HCT116 (cell line): ENCODE data around the gene CCM2. TPM values are rescaled to one million over a fixed set of nuclear protein-coding genes. Genes with fewer than 3 reads are reported as not detected.

ENCODE experiments used
- ATAC-seq: fragments of 200-7000 bp; cut with Tn5 transposase; 2 replicates; pipeline ENCODE4 v1.9.1; 2020; ENCODE audit warnings: mild to moderate bottlenecking, moderate library complexity
- BruUV-seq: library from RNA; stranded (reverse); fragments of 400-500 nt; replicated peaks from 2 replicates; lab custom pipeline; 2021; lab: Mats Ljungman, UMichigan
- CTCF ChIA-PET: fragments of 300-600 bp; sonication (Branson Sonifier 250); formaldehyde crosslinking; loops from one replicate; lab custom pipeline; 2021; ENCODE audit warnings: antibody characterized with exemption; lab: Charles Lee
- POLR2A ChIA-PET: fragments of 300-600, 350-600 bp; sonication (Branson Sonifier 250); formaldehyde crosslinking; loops from one replicate; lab custom pipeline; 2021; ENCODE audit warnings: antibody characterized with exemption; lab: Charles Lee
- RAD21 ChIA-PET, 2 experiments: fragments of 300-600 bp; sonication (Branson Sonifier 250); formaldehyde crosslinking; loops; one replicate each; lab custom pipeline; 2023; ENCODE audit warnings: low total read pairs in 2 of 2; ENCODE audit not compliant: uncharacterized antibody in 2 of 2, unreplicated experiment in 2 of 2, low non-redundant PET in 1 of 2; lab: Charles Lee
- DNase-seq: peaks from one replicate; pipeline ENCODE4 v3.0.0-alpha.2; 2010; ENCODE audit warnings: low read depth, low spot score
- H2AFZ ChIP-seq: fragments of 200-600 bp; shearing (Covaris generic), sonication (generic); 2 replicates; pipeline ENCODE4 v1.6.1; 2017; ENCODE audit warnings: low read depth, mixed run types, mixed read lengths, antibody characterized with exemption, low read length; ENCODE audit not compliant: poor library complexity, severe bottlenecking
- H3K27ac ChIP-seq: 2 replicates; pipeline ENCODE4 v1.5.1; 2012; ENCODE audit warnings: low read depth, low read length
- H3K27me3 ChIP-seq: fragments of 200-600 bp; sonication (generic); 2 replicates; pipeline ENCODE4 v1.6.1; 2016; ENCODE audit warnings: mixed run types, low read length, mixed read lengths; ENCODE audit not compliant: insufficient read depth
- H3K36me3 ChIP-seq, 2 experiments: fragments of 200-500 bp in 1 of 2; fragments of 200-600 bp in 1 of 2; sonication (Bioruptor generic) in 1 of 2; sonication (generic) in 1 of 2; 2 replicates each; pipeline versions ENCODE4 v1.5.1 to v1.6.1; 2014 to 2016; ENCODE audit warnings: low read length in 2 of 2, inconsistent platforms in 1 of 2, mixed read lengths in 1 of 2, mixed run types in 1 of 2; ENCODE audit not compliant: insufficient read depth in 2 of 2, control insufficient read depth in 1 of 2
- H3K4me1 ChIP-seq, 2 experiments: fragments of 200-600 bp in 1 of 2; sonication (generic) in 1 of 2; 2 replicates each; pipeline versions ENCODE4 v1.5.1 to v1.6.1; 2012 to 2017; ENCODE audit warnings: low read length in 2 of 2, inconsistent platforms in 1 of 2, mild to moderate bottlenecking in 1 of 2, mixed read lengths in 1 of 2, mixed run types in 1 of 2, moderate library complexity in 1 of 2; ENCODE audit not compliant: insufficient read depth in 2 of 2, control insufficient read depth in 1 of 2
- H3K4me2 ChIP-seq: fragments of 200-600 bp; sonication (generic); 2 replicates; pipeline ENCODE4 v1.6.1; 2017; ENCODE audit warnings: mixed run types, low read length, mixed read lengths
- H3K4me3 ChIP-seq, 2 experiments: fragments of 200-600 bp in 1 of 2; sonication (generic) in 1 of 2; replicated peaks in 1 of 2; 2 replicates each; pipeline ENCODE4 v1.5.1; 2011 to 2016; ENCODE audit warnings: low read length in 2 of 2, control low read depth in 1 of 2, low read depth in 1 of 2, mild to moderate bottlenecking in 1 of 2, mixed read lengths in 1 of 2, mixed run types in 1 of 2
- H3K79me2 ChIP-seq: fragments of 200-600 bp; sonication (generic); 2 replicates; pipeline ENCODE4 v1.6.1; 2017; ENCODE audit warnings: mild to moderate bottlenecking, mixed run types, low read length, moderate library complexity, mixed read lengths; ENCODE audit not compliant: insufficient read depth
- H3K9ac ChIP-seq: fragments of 200-600 bp; sonication (generic); 2 replicates; pipeline ENCODE4 v1.6.1; 2016; ENCODE audit warnings: low read length, mixed read lengths
- H3K9me2 ChIP-seq: fragments of 200-600 bp; sonication (generic), shearing (Covaris generic); 2 replicates; pipeline ENCODE4 v1.6.1; 2017; ENCODE audit warnings: mixed run types, mild to moderate bottlenecking, moderate library complexity; ENCODE audit not compliant: insufficient read depth
- H3K9me3 ChIP-seq, 2 experiments: fragments of 200-500 bp in 1 of 2; fragments of 200-600 bp in 1 of 2; sonication (Bioruptor generic) in 1 of 2; sonication (generic) in 1 of 2; 2 replicates each; pipeline ENCODE4 v1.6.1; 2014 to 2017; ENCODE audit warnings: low read length in 2 of 2, mixed read lengths in 2 of 2, inconsistent platforms in 1 of 2, low read depth in 1 of 2, mild to moderate bottlenecking in 1 of 2, mixed run types in 1 of 2, moderate library complexity in 1 of 2; ENCODE audit not compliant: control insufficient read depth in 1 of 2, insufficient read depth in 1 of 2
- H4K20me1 ChIP-seq: fragments of 200-600 bp; sonication (generic), shearing (Covaris generic); 2 replicates; pipeline ENCODE4 v1.6.1; 2017; ENCODE audit warnings: mixed run types, mild to moderate bottlenecking, moderate library complexity; ENCODE audit not compliant: insufficient read depth
- ATF3 ChIP-seq: IDR thresholded peaks from 2 replicates; pipeline ENCODE4 v1.6.1; 2012
- CBX3 ChIP-seq: IDR thresholded peaks from 2 replicates; pipeline ENCODE4 v1.6.1; 2012; ENCODE audit warnings: low read depth
- CEBPB ChIP-seq: IDR thresholded peaks from 2 replicates; pipeline ENCODE4 v1.6.1; 2012; ENCODE audit warnings: low read depth
- CTCF ChIP-seq, 3 experiments: fragments of 200-600 bp in 1 of 3; sonication (generic) in 1 of 3; IDR thresholded peaks in 2 of 3; conservative IDR thresholded peaks in 1 of 3; 2 replicates each; pipeline ENCODE4 v1.5.1; 2012 to 2017; ENCODE audit warnings: low read depth in 2 of 3, low read length in 2 of 3, antibody characterized with exemption in 1 of 3, borderline replicate concordance in 1 of 3, control low read depth in 1 of 3, mild to moderate bottlenecking in 1 of 3, mixed read lengths in 1 of 3, mixed run types in 1 of 3, moderate library complexity in 1 of 3; ENCODE audit not compliant: insufficient read depth in 1 of 3
- EGR1 ChIP-seq: IDR thresholded peaks from 2 replicates; pipeline ENCODE4 v1.6.1; 2012; ENCODE audit warnings: low read depth
- ELF1 ChIP-seq: IDR thresholded peaks from 2 replicates; pipeline ENCODE4 v1.6.1; 2012; ENCODE audit warnings: low read depth, borderline replicate concordance
- EZH2 ChIP-seq: fragments of 200-600 bp; sonication (generic); IDR thresholded peaks from 2 replicates; pipeline ENCODE4 v1.6.1; 2017; ENCODE audit warnings: antibody characterized with exemption, mixed run types
- EZH2phosphoT487 ChIP-seq: fragments of 200-600 bp; IDR thresholded peaks from 2 replicates; pipeline ENCODE4 v1.6.1; 2018; ENCODE audit warnings: antibody characterized with exemption, borderline replicate concordance
- FOSL1 ChIP-seq: IDR thresholded peaks from 2 replicates; pipeline ENCODE4 v1.6.1; 2012; ENCODE audit warnings: low read depth
- JUND ChIP-seq: IDR thresholded peaks from 2 replicates; pipeline ENCODE4 v1.6.1; 2012
- MAX ChIP-seq: IDR thresholded peaks from 2 replicates; pipeline ENCODE4 v1.6.1; 2012
- POLR2A ChIP-seq: IDR thresholded peaks from 2 replicates; pipeline ENCODE4 v1.7.0; 2011; ENCODE audit warnings: borderline replicate concordance; ENCODE audit not compliant: insufficient read depth, insufficient read length; ENCODE audit errors: extremely low read depth
- POLR2AphosphoS5 ChIP-seq: IDR thresholded peaks from 2 replicates; pipeline ENCODE4 v1.6.1; 2011; ENCODE audit warnings: mild to moderate bottlenecking, low read depth, low read length, moderate library complexity
- RAD21 ChIP-seq: IDR thresholded peaks from 2 replicates; pipeline ENCODE4 v1.6.1; 2012; ENCODE audit warnings: low read depth, mild to moderate bottlenecking
- REST ChIP-seq: IDR thresholded peaks from 2 replicates; pipeline ENCODE4 v1.6.1; 2012; ENCODE audit warnings: low read depth
- SIN3A ChIP-seq: IDR thresholded peaks from 2 replicates; pipeline ENCODE4 v1.6.1; 2012; ENCODE audit warnings: low read depth
- SP1 ChIP-seq: IDR thresholded peaks from 2 replicates; pipeline ENCODE4 v1.6.1; 2012; ENCODE audit warnings: low read depth
- YY1 ChIP-seq: IDR thresholded peaks from 2 replicates; pipeline ENCODE4 v1.6.1; 2011; ENCODE audit warnings: low read length, low read depth, moderate library complexity, mild to moderate bottlenecking; ENCODE audit not compliant: insufficient replicate concordance; ENCODE audit errors: extremely low read depth
- ZBTB33 ChIP-seq: IDR thresholded peaks from 2 replicates; pipeline ENCODE4 v1.6.1; 2011; ENCODE audit warnings: mild to moderate bottlenecking, low read length, moderate library complexity; ENCODE audit not compliant: insufficient replicate concordance; ENCODE audit errors: extremely low read depth
- ZFX ChIP-seq: fragments of 450-650 bp; IDR thresholded peaks from 2 replicates; pipeline ENCODE4 v1.6.1; 2017
- intact Hi-C: fragments of 100-400 bp; cut with micrococcal nuclease; formaldehyde crosslinking; loops from 2 replicates; pipeline ENCODE4 v1.10.0; 2022
- total RNA-seq: library from RNA; stranded (reverse); gene quantifications from one replicate; pipeline ENCODE4 v1.2.1, GENCODE V29; 2021; ENCODE audit not compliant: unreplicated experiment

The CCM2 gene
- total RNA-seq, 1 experiment from 2014 or later = 34.4 TPM

- peak overlapping the region; percentile 76 for H3K9ac ChIP-seq
- H3K4me2 ChIP-seq = peak overlapping the region; percentile 80
- no peaks in the 10 kb centered on the region for H3K36me3 ChIP-seq
- peaks cover 0 to 19% of the 10 kb centered on the region in 2 experiments; a peak in 2 of 4 replicates for H3K4me1 ChIP-seq
- no peaks in the 10 kb centered on the region for H4K20me1 ChIP-seq
- ChIA-PET RAD21 (no interaction called here), CTCF (no interaction called here), POLR2A (no interaction called here)
- peak overlapping the region; percentile 73 to 94 for H3K4me3 ChIP-seq
- no peaks in the 10 kb centered on the region for H3K27me3 ChIP-seq
- H3K27ac ChIP-seq = no peak overlapping the region
- no peaks in the 10 kb centered on the region for H3K9me2 ChIP-seq
- BruUV-seq = TSS peak; percentile 54
- peaks cover 33% of the 10 kb centered on the region for H3K79me2 ChIP-seq
- DNase-seq = no peak
- no peaks in the 10 kb centered on the region for H3K9me3 ChIP-seq
- no peak overlapping the region for H2AFZ ChIP-seq
- no peak for ATAC-seq
- intact Hi-C loops = loop anchor here (2.0 kb wide), 1 partner anchor 110 kb away; the partner anchor contains the start of gene TBRG4
- no peak for TF ChIP-seq CEBPB
- TF ChIP-seq FOSL1 = no peak
- TF ChIP-seq EGR1 = no peak
- no peak for TF ChIP-seq POLR2AphosphoS5
- TF ChIP-seq RAD21 = no peak
- TF ChIP-seq JUND = no peak
- TF ChIP-seq REST = no peak
- no peak for TF ChIP-seq ELF1
- TF ChIP-seq MAX = no peak
- no peak for TF ChIP-seq CBX3
- TF ChIP-seq ZFX = no peak
- TF ChIP-seq ZBTB33 = no peak
- TF ChIP-seq EZH2phosphoT487 = no peak
- TF ChIP-seq ATF3 = no peak
- TF ChIP-seq SP1 = no peak
- no peak for TF ChIP-seq CTCF (IDR thresholded peaks at IDR 0.05 in 2 of 3, conservative IDR thresholded peaks at IDR 0.05 in 1 of 3; ENCODE audit: borderline replicate concordance in 1 of 3, insufficient read depth in 1 of 3, low read depth in 2 of 3, low read length in 2 of 3)
- TF ChIP-seq SIN3A = no peak
- TF ChIP-seq YY1 = no peak
- TF ChIP-seq EZH2 = no peak
- no peak for TF ChIP-seq POLR2A
Measured at GRCh38 chr7:45001138-45001694, 1.2 kb downstream of the CCM2 start.
